Measurements from ENCODE around the gene CACNA2D1. TPM values are rescaled to one million over a fixed set of nuclear protein-coding genes. Genes with fewer than 3 reads are reported as not detected.

The CACNA2D1 gene
- total RNA-seq, 1 experiment from 2014 or later = 9.8 TPM

GRCh38 chr7:82258181-82258580, 185.4 kb downstream of the CACNA2D1 start:
- no TSS peak for BruUV-seq (replicated peaks)
- Histone ChIP-seq H3K9me3 (ENCODE audit: control insufficient read depth, insufficient read depth, low read depth, low read length) (no peaks in the 10 kb centered on the region), H3K27me3 (ENCODE audit: control insufficient read depth, insufficient read depth, low read length) (no peaks in the 10 kb centered on the region), H3K4me1 (ENCODE audit: control insufficient read depth, insufficient read depth, low read length) (no peaks in the 10 kb centered on the region), H3K4me3 (ENCODE audit: low read depth in 2 of 2, low read length in 2 of 2) (no peak overlapping the region), H3K36me3 (ENCODE audit: control insufficient read depth, insufficient read depth, low read length) (no peaks in the 10 kb centered on the region), H3K27ac (ENCODE audit: low read length) (no peak overlapping the region)
- no peak for TF ChIP-seq REST (IDR thresholded peaks at IDR 0.05; ENCODE audit: insufficient read depth in 1 of 2, low read depth in 2 of 2, low read length in 1 of 2)
- TF ChIP-seq TCF7L2 (IDR thresholded peaks at IDR 0.05; ENCODE audit: low read depth, low read length) = no peak
- no peak for TF ChIP-seq POLR2AphosphoS5 (IDR thresholded peaks at IDR 0.05; ENCODE audit: low read depth, low read length)
- TF ChIP-seq CTCF (IDR thresholded peaks at IDR 0.05) = no peak
- CTCF ChIA-PET = interaction anchor here (0.6 kb wide), 1 partner anchor 27 kb away, joined by 3 read pairs; no protein-coding TSS in a partner anchor
- intact Hi-C loops (cut with micrococcal nuclease; ENCODE audit: unreplicated experiment) = no loop called here
- in situ Hi-C loops (cut with HindIII; ENCODE audit: low pct_unique_long_range_greater_than_20kb, low sequenced_read_pairs) = no loop called here
- POLR2A ChIA-PET = no interaction called here
- DNase-seq (ENCODE audit: low read depth, low spot score) = no peak
- ATAC-seq = no peak

GRCh38 chr7:82257118-82257695, 186.4 kb downstream of the CACNA2D1 start:
- no peaks in the 10 kb centered on the region for H3K27me3 ChIP-seq (ENCODE audit: control insufficient read depth, insufficient read depth, low read length)
- intact Hi-C loops (cut with micrococcal nuclease; ENCODE audit: unreplicated experiment) (no loop called here), in situ Hi-C loops (cut with HindIII; ENCODE audit: low pct_unique_long_range_greater_than_20kb, low sequenced_read_pairs) (no loop called here)
- no peaks in the 10 kb centered on the region for H3K36me3 ChIP-seq (ENCODE audit: control insufficient read depth, insufficient read depth, low read length)
- DNase-seq (ENCODE audit: low read depth, low spot score) (no peak), ATAC-seq (no peak)
- CTCF ChIA-PET = no interaction called here
- no peaks in the 10 kb centered on the region for H3K9me3 ChIP-seq (ENCODE audit: control insufficient read depth, insufficient read depth, low read depth, low read length)
- H3K4me3 ChIP-seq (ENCODE audit: low read depth in 2 of 2, low read length in 2 of 2) = no peak overlapping the region
- BruUV-seq (replicated peaks) = no TSS peak
- TF ChIP-seq POLR2AphosphoS5 (IDR thresholded peaks at IDR 0.05; ENCODE audit: low read depth, low read length) = no peak
- no peak for TF ChIP-seq TCF7L2 (IDR thresholded peaks at IDR 0.05; ENCODE audit: low read depth, low read length)
- no peaks in the 10 kb centered on the region for H3K4me1 ChIP-seq (ENCODE audit: control insufficient read depth, insufficient read depth, low read length)
- POLR2A ChIA-PET = no interaction called here
- no peak overlapping the region for H3K27ac ChIP-seq (ENCODE audit: low read length)

GRCh38 chr7:82255706-82256105, 187.9 kb downstream of the CACNA2D1 start:
- Histone ChIP-seq H3K36me3 (ENCODE audit: control insufficient read depth, insufficient read depth, low read length) (no peaks in the 10 kb centered on the region), H3K4me1 (ENCODE audit: control insufficient read depth, insufficient read depth, low read length) (no peaks in the 10 kb centered on the region), H3K27me3 (ENCODE audit: control insufficient read depth, insufficient read depth, low read length) (no peaks in the 10 kb centered on the region), H3K27ac (ENCODE audit: low read length) (no peak overlapping the region), H3K9me3 (ENCODE audit: control insufficient read depth, insufficient read depth, low read depth, low read length) (no peaks in the 10 kb centered on the region), H3K4me3 (ENCODE audit: low read depth in 2 of 2, low read length in 2 of 2) (no peak overlapping the region)
- POLR2A ChIA-PET = no interaction called here
- no TSS peak for BruUV-seq (replicated peaks)
- no peak for ATAC-seq
- in situ Hi-C loops (cut with HindIII; ENCODE audit: low pct_unique_long_range_greater_than_20kb, low sequenced_read_pairs) = no loop called here
- TF ChIP-seq POLR2AphosphoS5 (IDR thresholded peaks at IDR 0.05; ENCODE audit: low read depth, low read length) (no peak), TCF7L2 (IDR thresholded peaks at IDR 0.05; ENCODE audit: low read depth, low read length) (no peak), REST (IDR thresholded peaks at IDR 0.05; ENCODE audit: insufficient read depth in 1 of 2, low read depth in 2 of 2, low read length in 1 of 2) (no peak), CTCF (IDR thresholded peaks at IDR 0.05) (no peak), SIN3A (IDR thresholded peaks at IDR 0.05; ENCODE audit: borderline replicate concordance, insufficient read depth, low read depth, low read length) (no peak)
- no peak for DNase-seq (ENCODE audit: low read depth, low spot score)
- intact Hi-C loops (cut with micrococcal nuclease; ENCODE audit: unreplicated experiment) = no loop called here
- CTCF ChIA-PET = no interaction called here
